ENCODE measurements around the gene UBB.

DNA sequence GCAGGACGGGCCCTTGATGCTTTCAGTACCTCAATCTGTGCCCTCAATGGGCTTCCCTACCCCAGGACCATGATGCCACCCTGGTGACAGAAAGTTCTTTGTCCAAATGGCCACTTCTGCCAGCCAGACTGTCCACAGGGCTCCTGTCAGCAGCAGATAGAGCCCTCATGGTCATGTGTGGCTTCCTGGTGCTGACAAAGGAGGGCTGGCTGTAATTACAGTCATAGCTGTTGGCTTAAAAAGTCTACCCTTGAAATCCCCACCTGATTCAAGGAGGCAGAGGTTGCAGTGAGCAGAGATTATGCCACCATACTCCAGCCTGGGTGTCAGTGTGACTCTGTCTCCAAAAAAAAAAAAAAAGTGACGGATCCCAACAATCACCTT is 37.8 kb downstream of the UBB start:
- TF ChIP-seq POLR2AphosphoS5 (IDR thresholded peaks at IDR 0.05) (no peak), EZH2 (IDR thresholded peaks at IDR 0.05; ENCODE audit: borderline replicate concordance, insufficient read depth, low read length, poor library complexity, severe bottlenecking) (no peak), EP300 (conservative IDR thresholded peaks at IDR 0.05; ENCODE audit: poor library complexity, severe bottlenecking) (no peak)
- TF ChIP-seq, protein P1, sequence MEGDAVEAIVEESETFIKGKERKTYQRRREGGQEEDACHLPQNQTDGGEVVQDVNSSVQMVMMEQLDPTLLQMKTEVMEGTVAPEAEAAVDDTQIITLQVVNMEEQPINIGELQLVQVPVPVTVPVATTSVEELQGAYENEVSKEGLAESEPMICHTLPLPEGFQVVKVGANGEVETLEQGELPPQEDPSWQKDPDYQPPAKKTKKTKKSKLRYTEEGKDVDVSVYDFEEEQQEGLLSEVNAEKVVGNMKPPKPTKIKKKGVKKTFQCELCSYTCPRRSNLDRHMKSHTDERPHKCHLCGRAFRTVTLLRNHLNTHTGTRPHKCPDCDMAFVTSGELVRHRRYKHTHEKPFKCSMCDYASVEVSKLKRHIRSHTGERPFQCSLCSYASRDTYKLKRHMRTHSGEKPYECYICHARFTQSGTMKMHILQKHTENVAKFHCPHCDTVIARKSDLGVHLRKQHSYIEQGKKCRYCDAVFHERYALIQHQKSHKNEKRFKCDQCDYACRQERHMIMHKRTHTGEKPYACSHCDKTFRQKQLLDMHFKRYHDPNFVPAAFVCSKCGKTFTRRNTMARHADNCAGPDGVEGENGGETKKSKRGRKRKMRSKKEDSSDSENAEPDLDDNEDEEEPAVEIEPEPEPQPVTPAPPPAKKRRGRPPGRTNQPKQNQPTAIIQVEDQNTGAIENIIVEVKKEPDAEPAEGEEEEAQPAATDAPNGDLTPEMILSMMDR (IDR thresholded peaks at IDR 0.05; ENCODE audit: poor library complexity, severe bottlenecking) = no peak
- TF ChIP-seq, protein P2, sequence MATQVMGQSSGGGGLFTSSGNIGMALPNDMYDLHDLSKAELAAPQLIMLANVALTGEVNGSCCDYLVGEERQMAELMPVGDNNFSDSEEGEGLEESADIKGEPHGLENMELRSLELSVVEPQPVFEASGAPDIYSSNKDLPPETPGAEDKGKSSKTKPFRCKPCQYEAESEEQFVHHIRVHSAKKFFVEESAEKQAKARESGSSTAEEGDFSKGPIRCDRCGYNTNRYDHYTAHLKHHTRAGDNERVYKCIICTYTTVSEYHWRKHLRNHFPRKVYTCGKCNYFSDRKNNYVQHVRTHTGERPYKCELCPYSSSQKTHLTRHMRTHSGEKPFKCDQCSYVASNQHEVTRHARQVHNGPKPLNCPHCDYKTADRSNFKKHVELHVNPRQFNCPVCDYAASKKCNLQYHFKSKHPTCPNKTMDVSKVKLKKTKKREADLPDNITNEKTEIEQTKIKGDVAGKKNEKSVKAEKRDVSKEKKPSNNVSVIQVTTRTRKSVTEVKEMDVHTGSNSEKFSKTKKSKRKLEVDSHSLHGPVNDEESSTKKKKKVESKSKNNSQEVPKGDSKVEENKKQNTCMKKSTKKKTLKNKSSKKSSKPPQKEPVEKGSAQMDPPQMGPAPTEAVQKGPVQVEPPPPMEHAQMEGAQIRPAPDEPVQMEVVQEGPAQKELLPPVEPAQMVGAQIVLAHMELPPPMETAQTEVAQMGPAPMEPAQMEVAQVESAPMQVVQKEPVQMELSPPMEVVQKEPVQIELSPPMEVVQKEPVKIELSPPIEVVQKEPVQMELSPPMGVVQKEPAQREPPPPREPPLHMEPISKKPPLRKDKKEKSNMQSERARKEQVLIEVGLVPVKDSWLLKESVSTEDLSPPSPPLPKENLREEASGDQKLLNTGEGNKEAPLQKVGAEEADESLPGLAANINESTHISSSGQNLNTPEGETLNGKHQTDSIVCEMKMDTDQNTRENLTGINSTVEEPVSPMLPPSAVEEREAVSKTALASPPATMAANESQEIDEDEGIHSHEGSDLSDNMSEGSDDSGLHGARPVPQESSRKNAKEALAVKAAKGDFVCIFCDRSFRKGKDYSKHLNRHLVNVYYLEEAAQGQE (IDR thresholded peaks at IDR 0.05; ENCODE audit: borderline replicate concordance) = no peak
